RWPE1 (cell line): ENCODE data around the gene AAGAB.

Experiments
- CTCF ChIA-PET: fragments of 350-600 bp; sonication (Branson Sonifier 250); formaldehyde crosslinking; extraction: SDS; loops from one replicate; lab custom pipeline; 2021; lab: Yijun Ruan, JAX
- POLR2A ChIA-PET: fragments of 400-600 bp; formaldehyde crosslinking; extraction: SDS; loops from one replicate; lab custom pipeline; 2020; ENCODE audit warnings: antibody characterized with exemption; ENCODE audit not compliant: low non-redundant PET; lab: Yijun Ruan, JAX
- DNase-seq: peaks from one replicate; pipeline ENCODE4 v3.0.0; 2012; ENCODE audit warnings: low spot score
- H3K27ac ChIP-seq: fragments of 450-650 bp; 2 replicates; pipeline ENCODE4 v1.5.1; 2017
- TF ChIP-seq, protein P1 (sequence below): fragments of 450-650 bp; conservative IDR thresholded peaks from 2 replicates; pipeline ENCODE4 v1.5.1; 2017; ENCODE audit warnings: low read depth, mild to moderate bottlenecking

The AAGAB gene

DNA sequence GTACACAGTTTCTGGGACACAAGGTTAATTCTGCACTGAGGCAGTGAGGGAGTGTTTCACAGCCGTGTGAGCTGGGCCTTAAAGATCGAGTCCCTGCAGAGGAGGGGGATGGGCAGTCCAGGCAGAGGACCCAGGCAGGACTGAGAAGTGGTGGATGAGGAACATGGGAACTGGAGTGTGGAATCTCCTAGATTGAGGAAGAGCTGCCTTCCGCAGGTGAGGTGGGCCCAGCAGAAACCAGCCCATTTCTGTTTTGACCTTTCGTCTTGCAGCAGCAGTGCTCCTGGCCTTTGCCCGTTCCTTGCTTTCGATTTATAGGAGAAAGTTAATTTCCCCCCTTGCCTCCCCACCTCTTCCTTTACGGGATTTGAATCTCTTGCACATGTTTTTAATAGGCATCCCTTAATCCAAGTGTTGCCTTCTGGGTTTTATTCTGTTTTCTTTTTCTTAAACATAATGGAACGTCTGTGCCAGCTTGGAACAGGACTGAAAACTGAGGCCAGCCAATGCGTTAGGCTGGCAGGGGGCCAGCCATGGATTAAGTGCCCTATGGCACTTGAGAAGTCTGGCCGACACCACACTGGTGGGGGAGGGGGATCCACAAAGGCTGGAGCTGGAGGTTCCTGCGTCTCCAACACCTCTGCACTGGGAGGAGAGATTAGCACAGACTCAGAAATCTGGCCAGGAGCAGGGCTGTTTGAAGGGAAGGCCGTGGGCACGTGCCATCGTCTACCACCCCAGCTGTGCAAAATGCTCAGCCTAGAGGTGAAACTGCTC lies 78.1 kb downstream of the AAGAB start:
- H3K27ac ChIP-seq: peak overlapping the region; percentile 91
- POLR2A ChIA-PET: no interaction called here
- CTCF ChIA-PET: interaction anchor here (0.6 kb wide), 1 partner anchor 107 kb away, joined by 3 read pairs; no protein-coding TSS in a partner anchor
- DNase-seq: no peak
- TF ChIP-seq, protein P1, sequence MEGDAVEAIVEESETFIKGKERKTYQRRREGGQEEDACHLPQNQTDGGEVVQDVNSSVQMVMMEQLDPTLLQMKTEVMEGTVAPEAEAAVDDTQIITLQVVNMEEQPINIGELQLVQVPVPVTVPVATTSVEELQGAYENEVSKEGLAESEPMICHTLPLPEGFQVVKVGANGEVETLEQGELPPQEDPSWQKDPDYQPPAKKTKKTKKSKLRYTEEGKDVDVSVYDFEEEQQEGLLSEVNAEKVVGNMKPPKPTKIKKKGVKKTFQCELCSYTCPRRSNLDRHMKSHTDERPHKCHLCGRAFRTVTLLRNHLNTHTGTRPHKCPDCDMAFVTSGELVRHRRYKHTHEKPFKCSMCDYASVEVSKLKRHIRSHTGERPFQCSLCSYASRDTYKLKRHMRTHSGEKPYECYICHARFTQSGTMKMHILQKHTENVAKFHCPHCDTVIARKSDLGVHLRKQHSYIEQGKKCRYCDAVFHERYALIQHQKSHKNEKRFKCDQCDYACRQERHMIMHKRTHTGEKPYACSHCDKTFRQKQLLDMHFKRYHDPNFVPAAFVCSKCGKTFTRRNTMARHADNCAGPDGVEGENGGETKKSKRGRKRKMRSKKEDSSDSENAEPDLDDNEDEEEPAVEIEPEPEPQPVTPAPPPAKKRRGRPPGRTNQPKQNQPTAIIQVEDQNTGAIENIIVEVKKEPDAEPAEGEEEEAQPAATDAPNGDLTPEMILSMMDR: no peak

DNA sequence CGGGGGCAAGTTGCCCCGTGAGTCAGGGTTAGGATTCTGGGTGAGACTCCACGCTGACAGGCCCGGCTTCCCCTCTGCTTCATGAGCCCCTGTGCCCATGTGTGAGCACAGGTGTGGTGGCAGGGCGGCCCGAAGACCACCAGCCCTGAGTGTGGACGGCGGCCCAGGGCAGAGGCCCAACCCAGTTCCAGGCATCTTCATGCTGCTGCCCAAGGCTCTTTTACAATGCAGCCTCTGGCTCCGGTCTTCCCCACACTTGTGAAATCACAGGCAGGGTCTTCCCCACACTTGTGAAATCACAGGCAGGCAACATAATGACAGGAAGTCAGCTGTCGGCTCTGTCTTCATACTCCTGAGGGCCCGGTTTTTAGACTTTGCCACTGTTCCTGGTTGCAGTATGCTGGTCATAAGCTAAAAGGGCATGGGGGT lies 78.8 kb downstream of the AAGAB start:
- TF ChIP-seq, protein P1: no peak
- ChIA-PET CTCF (interaction anchor here (0.5 to 0.7 kb wide), 4 partner anchors 9 to 166 kb away, joined by 3 read pairs; no protein-coding TSS in a partner anchor), POLR2A (no interaction called here)
- peak overlapping the region; percentile 91 for H3K27ac ChIP-seq
- no peak for DNase-seq

DNA sequence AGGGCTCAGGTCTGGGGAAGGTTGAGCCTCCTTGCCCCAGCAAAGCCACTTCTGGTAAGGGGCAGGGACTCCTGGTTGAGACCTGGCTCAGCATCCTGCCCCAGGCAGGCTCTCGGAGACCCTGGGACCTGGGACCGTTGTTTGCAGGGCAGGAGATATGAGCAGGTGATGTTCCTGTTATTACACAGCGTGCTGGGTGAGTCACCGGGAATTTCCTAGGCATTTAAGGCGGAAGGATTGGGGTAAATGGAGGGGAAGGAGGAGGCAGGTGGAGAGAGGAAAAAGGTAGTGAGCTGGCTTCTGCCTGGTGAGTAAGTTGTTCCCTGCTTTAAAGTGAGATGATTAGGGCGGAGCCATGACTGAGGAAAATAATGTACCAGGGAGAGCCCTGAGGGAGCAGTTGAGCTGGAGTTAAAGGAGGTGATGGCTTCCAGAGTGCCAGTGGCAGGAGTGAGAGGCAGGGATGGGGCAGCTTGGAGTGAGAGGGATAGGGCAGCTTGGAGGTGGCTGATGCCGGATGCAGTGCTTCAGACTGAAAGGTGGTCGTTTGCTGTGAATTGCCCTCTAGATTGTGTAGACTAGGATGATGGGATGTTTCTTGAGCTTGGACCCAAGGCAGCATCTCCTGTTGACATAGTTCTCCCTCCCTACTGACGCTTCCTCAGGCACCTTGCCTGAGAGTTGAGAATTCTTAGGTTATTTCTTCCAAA lies 79.4 kb downstream of the AAGAB start:
- DNase-seq: peak; percentile 98
- H3K27ac ChIP-seq: peak overlapping the region; percentile 91
- ChIA-PET CTCF (interaction anchor here (0.5 to 0.7 kb wide), 3 partner anchors 9 to 167 kb away, joined by 3 read pairs; no protein-coding TSS in a partner anchor), POLR2A (no interaction called here)
- TF ChIP-seq, protein P1: no peak

DNA sequence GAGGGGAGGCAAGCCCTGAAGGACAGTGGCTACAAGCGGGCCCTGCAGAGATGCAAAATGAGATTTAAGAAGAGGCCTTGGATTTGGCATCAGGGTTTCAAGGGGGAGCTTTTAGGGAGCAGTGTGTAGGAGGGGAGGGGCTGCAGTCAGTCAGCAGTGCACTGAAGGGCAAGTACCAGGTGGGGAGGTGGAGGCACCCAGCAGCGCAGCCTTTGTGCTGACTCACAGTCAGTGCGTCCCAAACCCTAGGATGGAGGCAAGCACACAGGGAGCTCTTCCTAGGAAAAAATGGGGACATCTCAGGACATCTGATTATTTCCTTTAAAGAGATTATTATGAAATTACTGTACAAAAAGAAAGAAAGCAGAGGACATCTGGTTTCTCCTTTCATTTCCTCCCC lies 80.0 kb downstream of the AAGAB start:
- no peak for DNase-seq
- H3K27ac ChIP-seq: peak overlapping the region; percentile 91
- CTCF ChIA-PET: no interaction called here
- POLR2A ChIA-PET: no interaction called here
- TF ChIP-seq, protein P1: no peak

DNA sequence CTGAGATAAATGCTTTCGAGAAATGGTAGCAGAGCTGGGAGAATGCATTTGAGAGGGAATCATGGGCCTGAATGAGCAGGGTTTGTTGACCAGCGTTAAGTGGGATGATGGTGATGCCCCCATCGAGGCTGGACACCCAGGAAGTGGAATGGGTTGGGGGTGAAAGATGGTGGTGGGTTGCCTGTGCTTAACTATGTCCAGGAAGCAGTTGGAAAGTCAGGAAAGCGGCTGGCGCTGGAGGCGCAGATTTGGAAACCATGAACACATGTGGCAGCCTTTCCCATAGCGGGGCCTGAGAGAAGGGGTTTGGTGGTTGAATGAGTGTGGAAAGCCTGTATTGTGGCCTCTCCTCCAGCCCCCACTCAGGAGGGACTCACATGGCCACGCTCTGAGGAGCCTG lies 80.7 kb downstream of the AAGAB start:
- ChIA-PET CTCF (no interaction called here), POLR2A (no interaction called here)
- TF ChIP-seq, protein P1: no peak
- peak overlapping the region; percentile 91 for H3K27ac ChIP-seq
- DNase-seq: no peak

DNA sequence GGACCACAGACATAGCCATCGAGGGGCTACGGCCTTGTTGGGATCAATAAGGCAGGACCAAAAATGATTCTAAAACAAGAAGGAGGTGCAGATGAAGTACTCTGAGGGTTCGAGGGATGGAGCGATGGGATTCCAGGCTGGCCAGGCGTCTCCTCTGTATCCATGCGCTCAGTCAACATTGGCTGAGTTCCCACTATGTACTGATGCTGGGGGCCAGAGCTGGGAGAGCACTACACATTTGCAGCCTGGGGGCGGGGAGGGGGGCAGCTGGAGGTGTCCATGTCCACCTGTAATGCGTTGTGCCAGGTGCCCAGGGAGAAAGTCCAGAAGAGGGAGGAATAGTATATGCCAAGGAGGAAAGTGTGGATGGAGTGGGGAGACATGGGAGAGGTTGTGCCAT lies 81.5 kb downstream of the AAGAB start:
- TF ChIP-seq, protein P1: no peak
- POLR2A ChIA-PET: no interaction called here
- peak overlapping the region; percentile 91; the same call in 1 of the 2 replicates for H3K27ac ChIP-seq
- DNase-seq: no peak
- CTCF ChIA-PET: no interaction called here
